WI38 (cell line): ENCODE results near the gene OPRM1.

Experiments used
- H3K4me3 ChIP-seq: 2 replicates; pipeline ENCODE4 v1.5.1; 2011; ENCODE audit warnings: low read depth, mild to moderate bottlenecking, control low read depth, low read length
- TF ChIP-seq, protein P1 (sequence below): IDR thresholded peaks from 2 replicates; pipeline ENCODE4 v1.5.1; 2012; ENCODE audit warnings: low read depth, mild to moderate bottlenecking, control low read depth, low read length

Gene OPRM1

GRCh38 chr6:154247119-154247861, 208.2 kb downstream of the OPRM1 start:
- TF ChIP-seq, protein P1, sequence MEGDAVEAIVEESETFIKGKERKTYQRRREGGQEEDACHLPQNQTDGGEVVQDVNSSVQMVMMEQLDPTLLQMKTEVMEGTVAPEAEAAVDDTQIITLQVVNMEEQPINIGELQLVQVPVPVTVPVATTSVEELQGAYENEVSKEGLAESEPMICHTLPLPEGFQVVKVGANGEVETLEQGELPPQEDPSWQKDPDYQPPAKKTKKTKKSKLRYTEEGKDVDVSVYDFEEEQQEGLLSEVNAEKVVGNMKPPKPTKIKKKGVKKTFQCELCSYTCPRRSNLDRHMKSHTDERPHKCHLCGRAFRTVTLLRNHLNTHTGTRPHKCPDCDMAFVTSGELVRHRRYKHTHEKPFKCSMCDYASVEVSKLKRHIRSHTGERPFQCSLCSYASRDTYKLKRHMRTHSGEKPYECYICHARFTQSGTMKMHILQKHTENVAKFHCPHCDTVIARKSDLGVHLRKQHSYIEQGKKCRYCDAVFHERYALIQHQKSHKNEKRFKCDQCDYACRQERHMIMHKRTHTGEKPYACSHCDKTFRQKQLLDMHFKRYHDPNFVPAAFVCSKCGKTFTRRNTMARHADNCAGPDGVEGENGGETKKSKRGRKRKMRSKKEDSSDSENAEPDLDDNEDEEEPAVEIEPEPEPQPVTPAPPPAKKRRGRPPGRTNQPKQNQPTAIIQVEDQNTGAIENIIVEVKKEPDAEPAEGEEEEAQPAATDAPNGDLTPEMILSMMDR = no peak
- H3K4me3 ChIP-seq = no peak overlapping the region

- no peak overlapping the region for H3K4me3 ChIP-seq
- TF ChIP-seq, protein P1 = no peak
These were observed 210.7 kb downstream of the OPRM1 start for GRCh38 chr6:154249499-154250298.

GRCh38 chr6:154251116-154251515, 212.1 kb downstream of the OPRM1 start:
- H3K4me3 ChIP-seq = no peak overlapping the region
- TF ChIP-seq, protein P1 = no peak

DNA sequence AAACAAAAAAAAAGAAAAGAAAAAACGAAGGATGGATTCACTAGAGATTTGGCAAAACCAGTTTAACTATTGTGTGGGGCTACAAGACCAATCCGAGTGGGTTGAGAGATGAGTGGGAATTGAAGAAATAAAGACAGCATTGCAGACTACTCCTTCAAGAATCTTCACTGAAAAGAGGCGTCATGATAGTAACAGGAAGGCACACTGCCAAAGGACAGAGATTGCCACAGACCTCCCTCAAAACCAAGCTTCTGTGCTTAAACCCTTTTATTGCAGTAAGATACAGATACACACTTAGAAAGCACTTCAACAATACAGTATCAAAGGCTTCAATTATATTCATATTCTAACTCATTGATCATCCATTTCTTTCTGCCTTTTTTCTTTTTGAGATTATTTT, 213.6 kb downstream of the OPRM1 start:
- no peak overlapping the region for H3K4me3 ChIP-seq
- TF ChIP-seq, protein P1 = no peak

DNA sequence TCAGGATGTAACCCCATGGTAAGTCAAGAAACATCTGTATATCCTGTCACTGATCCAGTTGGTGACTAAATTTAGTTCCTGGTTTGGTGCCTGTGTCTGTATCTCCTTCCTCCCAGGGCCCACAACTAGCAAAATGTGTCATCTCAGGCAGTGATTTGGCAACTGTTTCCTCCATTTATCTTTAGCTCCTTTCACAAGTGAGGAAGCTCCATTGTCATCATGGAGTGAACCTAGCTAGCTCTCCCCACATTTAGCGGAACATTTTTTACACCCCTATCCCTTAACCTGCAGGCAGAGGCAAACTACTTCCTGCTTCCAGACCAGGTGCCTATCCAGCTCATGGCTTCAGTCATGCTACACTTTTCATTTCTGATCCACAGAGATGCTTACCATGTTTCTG, 218.0 kb downstream of the OPRM1 start:
- H3K4me3 ChIP-seq = no peak overlapping the region
- TF ChIP-seq, protein P1 = no peak

DNA sequence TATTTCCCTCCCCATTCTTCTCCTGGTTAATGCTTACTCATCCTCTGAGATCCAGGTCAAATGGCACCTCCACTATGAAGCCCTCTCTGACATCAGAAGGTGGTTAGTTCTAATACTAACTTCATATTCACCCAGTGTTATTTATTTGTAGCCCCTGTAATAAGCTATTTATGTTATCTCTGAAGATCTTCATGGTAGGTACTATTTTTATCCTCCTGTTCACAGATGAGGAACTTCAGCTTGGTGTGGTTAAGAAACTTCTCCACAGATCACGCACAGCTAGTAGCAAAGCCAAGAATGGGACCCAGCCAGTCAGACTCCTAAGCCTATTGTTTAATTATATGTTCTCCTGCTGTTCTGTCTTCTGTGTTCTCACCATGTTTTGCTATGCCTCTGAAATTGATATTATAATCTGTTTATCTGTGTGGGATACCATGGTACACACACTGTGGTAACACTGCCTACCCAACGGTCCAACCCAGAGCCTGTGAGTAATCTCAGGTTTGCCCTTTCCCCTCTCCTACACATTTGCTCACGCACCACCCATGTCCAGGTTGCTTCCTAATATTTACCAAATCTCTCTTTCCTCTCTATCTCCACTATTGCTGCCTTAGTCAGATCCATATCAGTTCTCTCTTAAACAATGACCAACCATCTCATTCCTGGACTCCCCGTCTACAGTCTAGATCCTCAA, 219.2 kb downstream of the OPRM1 start:
- no peak overlapping the region for H3K4me3 ChIP-seq
- TF ChIP-seq, protein P1 = no peak
